Endothelial cell of umbilical vein (primary cell): ENCODE data around the gene MON1A.
"Not testable (repeated sequence)": the region's sequence is repeated elsewhere in the genome, so short reads cannot be mapped to it uniquely, and the experiment has no call there.

Experiments used
- CTCF ChIP-seq, 2 donors: IDR thresholded peaks; 1 replicate in 1 of 2; 2 replicates in 1 of 2; pipeline ENCODE4 v1.5.1; 2011; ENCODE audit warnings: low read length in 2 of 2, mild to moderate bottlenecking in 2 of 2, moderate library complexity in 2 of 2, control low read depth in 1 of 2, inconsistent platforms in 1 of 2, low read depth in 1 of 2; ENCODE audit not compliant: insufficient read depth in 1 of 2; ENCODE audit errors: extremely low read depth in 1 of 2
- EZH2 ChIP-seq: IDR thresholded peaks from 2 replicates; pipeline ENCODE4 v1.6.1; 2012; ENCODE audit warnings: borderline replicate concordance, low read depth, mild to moderate bottlenecking, moderate library complexity, low read length, inconsistent platforms; ENCODE audit not compliant: severe bottlenecking
- FOS ChIP-seq: IDR thresholded peaks from 2 replicates; pipeline ENCODE4 v1.6.1; 2011; ENCODE audit warnings: mild to moderate bottlenecking, low read length, moderate library complexity, borderline replicate concordance; ENCODE audit not compliant: insufficient read depth
- JUN ChIP-seq: IDR thresholded peaks from 2 replicates; pipeline ENCODE4 v1.6.1; 2011; ENCODE audit warnings: borderline replicate concordance, low read depth; ENCODE audit not compliant: insufficient read length, insufficient read depth
- MAX ChIP-seq: IDR thresholded peaks from 2 replicates; pipeline ENCODE4 v1.6.1; 2011; ENCODE audit not compliant: insufficient read depth, insufficient read length
- MYC ChIP-seq: IDR thresholded peaks from one replicate; pipeline ENCODE4 v1.6.1; 2011; ENCODE audit warnings: mild to moderate bottlenecking, low read depth, low read length
- POLR2A ChIP-seq: IDR thresholded peaks from 2 replicates; pipeline ENCODE4 v1.6.1; 2012; ENCODE audit warnings: low read depth, mild to moderate bottlenecking, control low read depth, low read length
- POLR2AphosphoS5 ChIP-seq: IDR thresholded peaks from 2 replicates; pipeline ENCODE4 v1.6.1; 2012; ENCODE audit warnings: low read depth, mild to moderate bottlenecking, control low read depth, low read length, moderate library complexity; ENCODE audit not compliant: insufficient read depth

- not testable (repeated sequence) for TF ChIP-seq CTCF (IDR thresholded peaks at IDR 0.05; ENCODE audit: extremely low read depth in 1 of 2, insufficient read depth in 1 of 2, low read depth in 1 of 2, low read length in 2 of 2); EZH2; MYC; POLR2AphosphoS5; JUN; MAX; POLR2A; FOS
Measured at GRCh38 chr3:49932281-49932680, 2.7 kb upstream of the MON1A start.
